Measurements from ENCODE around the gene GNA15.
"Not testable (repeated sequence)": the region's sequence is repeated elsewhere in the genome, so short reads cannot be mapped to it uniquely, and the experiment has no call there.

GNA15 gene

GRCh38 chr19:3150739-3151329 lies 15.0 kb downstream of the GNA15 start:
- no peak for DNase-seq

GRCh38 chr19:3151563-3152418 lies 16.0 kb downstream of the GNA15 start:
- DNase-seq, result no peak

GRCh38 chr19:3152419-3152780 lies 16.6 kb downstream of the GNA15 start:
- no peak for DNase-seq

- no peak for DNase-seq
Observed at GRCh38 chr19:3153286-3154230, 17.7 kb downstream of the GNA15 start.

GRCh38 chr19:3154447-3154846 lies 18.6 kb downstream of the GNA15 start:
- DNase-seq, result not testable (repeated sequence)

GRCh38 chr19:3154957-3155736 lies 19.3 kb downstream of the GNA15 start:
- DNase-seq, result peak; percentile 95 to 96

GRCh38 chr19:3157096-3157845 lies 21.4 kb downstream of the GNA15 start:
- DNase-seq, result no peak

GRCh38 chr19:3159565-3159964 lies 23.7 kb downstream of the GNA15 start:
- no peak for DNase-seq

- DNase-seq, result no peak
Observed at GRCh38 chr19:3160219-3160618, 24.4 kb downstream of the GNA15 start.

GRCh38 chr19:3161453-3161852 lies 25.6 kb downstream of the GNA15 start:
- DNase-seq, result no peak

- no peak for DNase-seq
Observed at GRCh38 chr19:3162418-3163229, 26.8 kb downstream of the GNA15 start.

- peak; percentile 53 to 64 for DNase-seq
Observed at GRCh38 chr19:3163230-3163886, 27.5 kb downstream of the GNA15 start.

- DNase-seq, result no peak
Observed at GRCh38 chr19:3163943-3164342, 28.1 kb downstream of the GNA15 start.

GRCh38 chr19:3167533-3168272 lies 31.9 kb downstream of the GNA15 start:
- DNase-seq, result no peak

- no peak for DNase-seq
Observed at GRCh38 chr19:3171894-3172672, 36.2 kb downstream of the GNA15 start.

GRCh38 chr19:3172673-3173000 lies 36.8 kb downstream of the GNA15 start:
- not testable (repeated sequence) for DNase-seq

- DNase-seq, result no peak
Observed at GRCh38 chr19:3175781-3176714, 40.2 kb downstream of the GNA15 start.
